GM10847 (cell line): ENCODE results near the gene C2orf92.

Source experiments
- POLR2A ChIP-seq: IDR thresholded peaks from 2 replicates; pipeline ENCODE4 v1.6.1; 2011; ENCODE audit not compliant: insufficient read length; ENCODE audit errors: extremely low read depth

The C2orf92 gene

DNA sequence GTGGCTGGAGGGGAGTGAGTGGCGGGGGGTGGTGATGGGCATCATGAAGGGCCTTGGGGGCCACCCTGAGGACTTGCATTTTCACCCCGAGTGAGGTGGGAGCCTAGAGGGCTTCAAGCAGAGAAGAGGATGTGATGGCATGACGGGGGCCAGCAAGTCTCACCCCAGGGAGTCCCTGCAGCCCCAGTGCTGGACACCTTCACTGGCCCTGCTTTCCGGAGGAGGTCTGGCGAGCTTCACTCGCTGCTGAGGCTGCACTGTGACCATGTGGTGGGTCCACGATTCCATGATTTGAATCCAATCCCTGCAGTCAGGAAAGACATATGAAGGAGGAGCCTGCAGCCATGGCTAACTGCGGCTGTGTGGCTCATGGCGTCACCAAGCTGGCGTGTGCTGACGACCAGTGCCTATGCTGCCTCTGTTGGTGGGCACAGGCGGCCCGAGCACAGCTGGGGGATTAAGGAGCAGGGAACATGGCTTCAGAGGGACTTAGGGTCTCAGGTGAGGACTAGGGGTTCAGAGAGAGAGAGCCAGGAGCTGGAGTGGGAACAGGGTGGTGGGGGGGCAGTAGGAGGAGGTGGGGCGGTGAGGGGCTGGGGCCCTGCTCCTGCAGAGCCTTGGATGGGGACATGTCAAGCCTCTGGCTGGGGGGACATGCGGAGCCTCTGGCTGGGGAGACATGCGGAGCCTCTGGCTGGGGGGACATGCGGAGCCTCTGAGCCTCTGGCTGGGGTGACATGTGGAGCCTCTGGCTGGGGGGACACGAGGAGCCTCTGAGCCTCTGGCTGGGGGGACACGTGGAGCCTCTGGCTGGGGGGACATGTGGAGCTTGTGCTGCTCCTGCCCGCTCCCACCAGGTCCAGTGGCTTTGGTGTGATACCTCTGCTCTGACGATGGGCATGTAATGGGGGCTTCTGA, 47.4 kb downstream of the C2orf92 start:
- no peak for TF ChIP-seq POLR2A

DNA sequence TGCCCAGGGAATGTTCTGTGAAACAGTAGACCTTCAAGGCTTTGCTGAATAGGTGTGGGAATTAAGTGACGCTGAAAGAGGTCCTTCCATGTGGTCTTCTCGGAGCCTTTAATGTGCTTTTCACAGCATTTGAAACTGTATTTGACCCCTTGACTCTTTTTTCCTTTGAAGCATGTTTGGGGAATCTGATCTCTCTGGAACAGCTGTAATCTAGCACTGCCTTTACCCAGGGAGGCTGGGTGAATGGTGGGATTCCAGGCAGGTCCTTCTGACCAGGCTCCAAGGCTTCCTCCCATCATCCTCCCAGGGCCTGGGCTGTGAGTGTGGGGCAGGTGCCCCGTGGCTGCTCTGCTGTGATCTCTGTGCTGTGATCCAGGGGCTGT, 48.1 kb downstream of the C2orf92 start:
- TF ChIP-seq POLR2A = no peak

DNA sequence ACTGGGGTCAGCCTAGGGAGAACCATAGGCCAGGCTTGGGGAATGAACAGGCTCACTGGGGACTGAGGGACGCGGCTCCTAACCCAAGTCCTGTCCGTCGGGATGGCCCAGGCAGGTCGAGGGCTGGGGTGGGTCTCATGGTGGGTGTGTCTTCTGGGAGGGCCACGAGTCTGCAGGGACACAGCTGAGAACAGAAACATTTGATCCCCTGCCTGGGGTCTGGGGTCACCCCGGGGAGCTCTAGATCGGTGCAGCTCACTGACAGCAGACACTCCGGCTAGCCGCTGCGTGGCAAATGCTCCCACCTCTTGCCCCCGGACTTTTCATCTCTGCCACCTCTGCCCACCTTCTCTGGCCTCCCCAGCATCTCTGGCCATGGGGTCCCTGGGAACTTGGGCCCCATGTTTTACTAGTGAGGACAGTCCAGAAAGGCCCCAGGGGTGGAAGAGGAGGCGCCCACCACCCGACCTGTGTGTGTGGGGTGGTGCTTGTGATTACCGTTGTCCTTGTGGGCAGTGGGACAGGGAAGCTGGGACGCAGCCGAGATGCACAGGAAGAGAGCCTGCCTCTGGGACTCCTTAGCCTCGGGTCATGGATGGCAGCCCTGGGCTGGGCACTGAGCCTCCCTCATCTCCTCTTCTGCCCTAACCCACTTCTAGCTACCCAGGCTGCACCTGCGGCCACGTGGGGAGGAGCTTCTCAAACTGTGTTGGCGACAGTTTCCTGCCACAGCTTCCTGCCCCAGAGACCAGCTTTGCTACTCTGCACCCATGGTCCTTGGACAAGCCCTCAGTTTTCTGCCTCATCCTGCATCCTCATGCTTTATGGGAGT, 48.8 kb downstream of the C2orf92 start:
- no peak for TF ChIP-seq POLR2A

DNA sequence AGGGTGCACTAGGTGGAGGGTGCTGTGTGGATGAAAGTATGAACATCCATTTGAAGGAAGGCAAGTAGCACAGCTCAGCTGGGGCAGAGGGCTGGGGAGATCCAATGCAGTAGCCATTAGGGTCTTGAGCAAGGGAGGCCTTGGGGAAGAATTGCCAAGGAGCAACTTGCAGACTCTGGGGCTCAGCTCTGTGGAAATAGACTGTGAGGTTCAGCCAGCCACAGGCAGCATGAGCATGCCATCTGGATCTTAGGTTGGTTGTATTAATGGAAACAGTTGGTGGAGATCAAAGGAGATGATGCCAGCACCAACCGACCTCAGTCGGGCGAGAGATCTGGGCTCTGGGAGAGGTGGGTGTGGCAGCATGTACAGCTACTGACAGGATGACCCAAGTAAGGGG, 49.4 kb downstream of the C2orf92 start:
- no peak for TF ChIP-seq POLR2A

DNA sequence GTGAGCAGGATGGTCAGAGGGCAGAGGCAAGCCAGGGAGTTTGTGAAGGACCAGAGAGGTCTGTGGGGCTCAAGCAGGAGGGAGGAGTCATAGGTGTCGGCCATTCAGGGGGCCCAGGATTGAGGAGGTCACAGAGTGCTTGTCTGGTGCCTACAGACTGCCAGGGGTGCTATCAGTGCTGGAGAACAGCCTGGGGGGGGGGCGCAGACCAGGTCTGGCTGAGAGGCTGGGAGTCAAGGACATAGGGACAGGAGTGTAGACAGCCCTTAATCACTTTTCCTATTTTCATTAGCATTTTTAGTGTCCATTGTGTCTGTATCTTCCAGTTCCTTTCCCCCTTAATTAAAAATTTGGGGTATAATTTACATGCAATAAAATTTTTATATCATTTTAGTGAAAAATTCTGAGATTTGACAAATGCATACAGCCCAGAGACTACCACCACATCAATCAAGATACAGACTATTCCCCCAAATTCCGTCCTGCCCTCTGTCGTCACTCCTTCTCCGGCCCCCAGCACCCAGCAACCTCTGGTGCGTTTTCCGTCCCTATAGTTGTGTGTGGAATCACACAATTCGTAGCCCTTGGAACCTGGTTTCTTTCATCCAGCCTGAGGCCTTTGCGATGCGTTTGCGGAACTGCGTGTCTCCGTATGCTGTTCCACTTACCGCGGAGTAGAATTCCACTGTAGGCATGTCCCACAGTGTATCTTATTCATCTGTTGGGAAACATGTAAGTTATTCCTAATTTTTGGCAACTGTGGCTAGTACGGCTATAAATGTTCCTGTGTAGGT, 50.0 kb downstream of the C2orf92 start:
- no peak for TF ChIP-seq POLR2A

DNA sequence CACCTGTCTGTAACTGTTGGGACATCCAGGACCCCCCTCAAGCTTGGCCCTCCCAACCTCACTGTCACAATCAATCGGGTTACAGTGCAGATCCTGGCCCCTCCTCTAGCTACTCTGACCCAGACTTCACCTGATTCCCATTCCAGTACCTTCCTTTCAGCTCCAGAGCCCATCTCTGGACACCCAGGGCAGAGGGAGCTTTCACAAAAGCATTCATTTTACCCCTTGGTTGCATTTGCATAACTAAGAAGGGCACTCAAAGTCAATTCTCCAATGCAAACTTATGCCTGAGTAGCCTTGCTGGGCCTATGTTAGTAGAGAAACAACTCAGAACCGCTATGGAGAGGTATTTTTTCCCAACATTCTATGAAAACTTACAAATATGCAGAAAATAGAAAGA, 51.2 kb downstream of the C2orf92 start:
- no peak for TF ChIP-seq POLR2A

DNA sequence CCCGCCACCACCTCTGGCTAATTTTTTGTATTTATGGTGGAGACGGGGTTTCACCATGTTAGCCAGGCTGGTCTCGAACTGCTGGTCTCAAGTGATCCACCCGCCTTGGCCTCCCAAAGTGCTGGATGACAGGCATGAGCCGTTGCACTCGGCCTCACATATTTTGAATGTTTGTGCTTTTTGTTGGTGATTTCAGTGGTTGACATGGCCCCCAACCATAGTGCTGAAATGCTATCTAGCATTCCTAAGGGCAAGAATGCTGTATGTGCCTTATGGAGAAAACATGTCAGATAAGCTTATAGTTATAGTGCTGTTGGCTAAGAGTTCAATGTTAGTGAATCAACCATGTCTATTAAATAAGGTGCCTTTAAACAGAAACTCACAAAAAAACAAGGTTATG, 52.7 kb downstream of the C2orf92 start:
- no peak for TF ChIP-seq POLR2A

DNA sequence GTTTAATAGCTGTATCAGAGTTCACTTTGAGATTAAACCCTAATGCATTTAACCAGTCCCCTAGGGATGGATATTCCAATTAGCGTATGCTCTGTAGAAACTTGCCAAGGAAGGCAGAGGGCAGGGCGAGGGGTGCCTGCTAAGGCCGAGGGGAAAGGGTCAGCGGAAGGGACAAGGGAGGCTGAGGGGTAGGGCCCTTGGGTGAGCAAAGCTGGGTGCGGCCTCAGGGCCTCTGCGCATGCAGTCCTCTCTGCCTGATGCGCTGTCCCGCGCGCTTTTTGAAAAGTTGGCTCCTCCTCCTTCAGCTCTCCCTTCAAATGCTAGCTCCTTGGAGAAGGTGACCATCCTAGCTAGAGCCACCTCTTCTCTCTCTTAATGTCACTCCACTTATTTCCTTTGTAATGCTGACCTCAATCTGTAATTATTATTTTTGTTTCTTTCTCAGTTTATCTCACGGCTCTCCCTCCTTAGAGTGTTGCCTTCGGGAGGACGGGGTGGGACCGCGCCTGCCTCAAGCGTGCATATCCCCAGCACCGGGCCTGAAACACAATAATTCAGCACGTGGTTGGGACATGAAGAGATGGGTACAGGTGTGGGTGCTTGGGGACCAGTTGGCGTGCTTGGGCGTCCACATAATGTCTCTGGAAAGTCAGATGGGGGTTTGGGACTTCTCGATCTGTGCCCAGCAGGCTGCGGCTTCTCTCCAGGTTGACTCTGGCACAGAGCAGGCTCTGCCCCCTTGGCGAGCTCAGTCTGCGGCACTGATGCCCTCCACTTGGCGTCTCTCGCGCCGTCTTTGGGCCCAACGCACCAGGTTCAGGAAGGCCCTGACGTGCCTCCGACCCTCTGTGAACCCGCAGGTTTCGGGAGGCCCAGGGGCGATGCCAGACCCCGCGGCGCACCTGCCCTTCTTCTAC, 53.9 kb downstream of the C2orf92 start:
- no peak for TF ChIP-seq POLR2A

DNA sequence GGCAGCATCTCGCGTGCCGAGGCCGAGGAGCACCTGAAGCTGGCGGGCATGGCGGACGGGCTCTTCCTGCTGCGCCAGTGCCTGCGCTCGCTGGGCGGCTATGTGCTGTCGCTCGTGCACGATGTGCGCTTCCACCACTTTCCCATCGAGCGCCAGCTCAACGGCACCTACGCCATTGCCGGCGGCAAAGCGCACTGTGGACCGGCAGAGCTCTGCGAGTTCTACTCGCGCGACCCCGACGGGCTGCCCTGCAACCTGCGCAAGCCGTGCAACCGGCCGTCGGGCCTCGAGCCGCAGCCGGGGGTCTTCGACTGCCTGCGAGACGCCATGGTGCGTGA, 54.5 kb downstream of the C2orf92 start:
- no peak for TF ChIP-seq POLR2A

DNA sequence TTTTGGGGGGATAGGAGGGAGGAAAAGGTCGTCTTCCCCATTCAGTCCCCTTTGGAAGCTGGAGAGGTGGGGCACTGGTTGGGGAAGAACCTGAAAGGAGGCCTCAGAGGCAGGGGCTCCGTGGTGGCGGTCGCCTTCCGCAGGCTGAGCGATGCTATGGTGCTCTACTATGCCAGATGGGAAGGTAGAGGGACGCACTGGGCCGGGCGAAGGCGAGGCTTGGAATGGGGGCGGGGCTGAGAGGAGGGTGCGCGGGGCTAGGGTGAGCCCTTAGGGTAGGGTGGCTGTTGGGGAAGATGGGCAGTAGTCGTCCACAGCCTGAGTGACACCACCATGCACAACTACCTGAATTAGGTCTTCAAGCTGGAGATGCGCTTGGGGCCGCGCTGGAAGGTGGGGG, 55.0 kb downstream of the C2orf92 start:
- TF ChIP-seq POLR2A = no peak

DNA sequence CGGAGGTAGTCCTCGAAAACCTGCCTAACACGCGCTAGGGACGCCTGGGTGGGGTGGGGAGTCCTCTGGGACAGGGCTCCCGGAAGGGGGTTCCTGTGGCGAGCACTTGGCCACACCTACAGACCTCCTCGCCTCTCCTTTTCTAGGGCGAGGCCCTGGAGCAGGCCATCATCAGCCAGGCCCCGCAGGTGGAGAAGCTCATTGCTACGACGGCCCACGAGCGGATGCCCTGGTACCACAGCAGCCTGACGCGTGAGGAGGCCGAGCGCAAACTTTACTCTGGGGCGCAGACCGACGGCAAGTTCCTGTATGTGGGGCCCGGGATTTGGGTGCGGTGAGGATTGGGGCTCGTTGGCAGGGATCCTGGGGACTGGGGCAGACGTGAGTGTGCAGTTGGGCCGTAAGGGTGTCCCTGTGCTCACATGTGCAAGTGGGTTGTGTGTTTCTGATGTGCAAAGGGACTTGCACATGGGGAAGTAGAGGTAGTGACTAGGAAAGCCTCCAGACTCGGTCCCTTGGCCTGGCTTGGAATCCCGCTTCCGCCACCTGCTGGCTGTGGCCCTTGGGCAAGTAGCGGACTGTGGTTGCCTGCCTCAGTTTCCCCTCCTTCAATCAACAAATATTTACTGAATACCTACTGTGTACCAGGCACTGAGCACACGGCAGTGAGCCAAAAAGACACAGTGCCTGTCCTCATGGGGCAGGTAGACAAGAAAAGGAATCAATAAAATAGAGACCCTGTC, 55.6 kb downstream of the C2orf92 start:
- no peak for TF ChIP-seq POLR2A

DNA sequence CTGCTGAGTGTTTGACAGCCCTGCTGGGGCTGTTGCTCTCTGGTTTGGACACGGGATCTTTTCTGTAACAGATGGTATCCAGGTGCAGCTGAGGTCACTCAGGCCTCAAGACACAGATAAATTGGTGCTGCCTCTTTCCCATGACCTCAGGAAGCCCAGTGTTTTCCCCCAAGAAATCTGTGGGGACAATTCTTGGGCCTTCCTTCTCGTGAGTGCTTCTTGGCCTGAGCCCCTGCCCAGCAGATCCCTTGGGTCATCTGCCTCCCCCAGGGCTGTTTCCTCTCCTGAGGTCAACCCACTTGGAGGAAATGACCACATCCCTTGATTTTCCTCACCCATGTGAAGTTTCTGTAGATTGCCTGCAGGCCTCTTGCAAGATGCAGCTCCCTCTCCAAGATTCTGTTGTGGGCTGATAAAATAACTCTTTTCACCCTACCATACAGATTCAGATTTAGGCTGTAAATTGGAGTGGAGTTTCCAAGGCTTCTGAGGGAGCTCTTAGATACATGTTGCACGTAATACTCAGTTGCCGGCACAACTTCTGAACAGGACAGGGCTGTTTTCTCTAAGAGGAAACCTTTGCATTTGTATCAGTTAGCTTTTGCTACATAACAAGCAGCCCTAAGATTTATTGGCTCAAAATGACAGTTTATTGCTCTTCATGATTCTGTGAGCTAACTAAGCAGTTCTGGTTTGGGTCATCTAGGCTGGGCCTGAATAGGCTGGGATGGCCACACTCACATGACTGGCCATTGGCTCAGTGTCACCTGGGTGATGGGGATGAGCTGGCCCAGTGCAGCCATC, 57.0 kb downstream of the C2orf92 start:
- no peak for TF ChIP-seq POLR2A

DNA sequence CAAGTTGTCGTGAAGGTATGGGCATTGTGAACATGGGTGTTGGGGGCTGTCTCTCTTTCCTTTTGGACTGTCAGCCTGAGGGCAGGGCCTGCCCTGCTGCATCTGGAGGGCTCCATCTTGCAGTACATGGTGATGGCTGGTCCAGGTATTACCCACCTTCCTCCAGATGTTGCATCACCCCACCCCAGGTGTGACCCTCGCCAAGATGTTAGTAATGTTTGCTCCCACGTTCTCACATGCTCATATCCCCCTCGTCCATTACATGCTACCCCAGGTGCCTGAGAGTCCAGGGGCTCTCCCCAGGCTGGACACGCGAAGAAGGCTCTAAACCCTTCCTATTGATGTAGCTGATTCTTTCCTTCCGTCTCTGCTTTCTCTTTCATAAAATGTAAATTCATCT, 57.8 kb downstream of the C2orf92 start:
- TF ChIP-seq POLR2A = no peak
